OCI-LY1 (cell line): Measurements from ENCODE around the gene SLC2A1.

Source experiments
- H2AFZ ChIP-seq: fragments of 200-600 bp; sonication (generic), shearing (Covaris generic); 2 replicates; pipeline ENCODE4 v1.6.0; 2014; ENCODE audit warnings: antibody characterized with exemption, mild to moderate bottlenecking, low read length
- H3F3A ChIP-seq: fragments of 200-600 bp; sonication (generic), shearing (Covaris generic); 2 replicates; pipeline ENCODE4 v1.6.0; 2014; ENCODE audit warnings: mild to moderate bottlenecking, antibody characterized with exemption, low read length, moderate library complexity; ENCODE audit not compliant: insufficient read depth
- H3K27ac ChIP-seq: fragments of 200-600 bp; sonication (generic); 2 replicates; pipeline ENCODE4 v1.5.1; 2014; ENCODE audit warnings: low read length, mixed run types, mild to moderate bottlenecking, low read depth; ENCODE audit not compliant: poor library complexity, severe bottlenecking
- H3K27me3 ChIP-seq: fragments of 200-600 bp; sonication (generic); 2 replicates; pipeline ENCODE4 v1.6.0; 2014; ENCODE audit warnings: antibody characterized with exemption, mild to moderate bottlenecking, low read length, moderate library complexity; ENCODE audit not compliant: insufficient read depth
- H3K36me3 ChIP-seq: fragments of 200-600 bp; sonication (generic); 2 replicates; pipeline ENCODE4 v1.6.1; 2014; ENCODE audit warnings: mild to moderate bottlenecking, antibody characterized with exemption, low read length, moderate library complexity, mixed read lengths; ENCODE audit not compliant: insufficient read depth
- H3K4me1 ChIP-seq: fragments of 200-600 bp; sonication (generic); 2 replicates; pipeline ENCODE4 v1.5.1; 2014; ENCODE audit warnings: mild to moderate bottlenecking, low read length, moderate library complexity; ENCODE audit not compliant: insufficient read depth, severe bottlenecking
- H3K4me2 ChIP-seq: fragments of 200-600 bp; sonication (generic), shearing (Covaris generic); 2 replicates; pipeline ENCODE4 v1.6.1; 2014; ENCODE audit warnings: low read length
- H3K4me3 ChIP-seq: fragments of 200-600 bp; sonication (generic); 2 replicates; pipeline ENCODE4 v1.5.1; 2014; ENCODE audit warnings: low read length, low read depth, mild to moderate bottlenecking, mixed read lengths; ENCODE audit not compliant: poor library complexity, severe bottlenecking
- H3K79me2 ChIP-seq: fragments of 200-600 bp; shearing (Covaris generic); 2 replicates; pipeline ENCODE4 v1.6.1; 2016; ENCODE audit warnings: mixed run types, low read length, mixed read lengths; ENCODE audit not compliant: insufficient read depth
- H3K9ac ChIP-seq: fragments of 200-600 bp; sonication (generic), shearing (Covaris generic); 2 replicates; pipeline ENCODE4 v1.6.1; 2014; ENCODE audit warnings: mild to moderate bottlenecking, low read length, mixed read lengths
- H3K9me2 ChIP-seq: fragments of 200-600 bp; sonication (generic), shearing (Covaris generic); 2 replicates; pipeline ENCODE4 v1.6.1; 2014; ENCODE audit warnings: low read depth, mild to moderate bottlenecking, low read length, mixed read lengths
- H3K9me3 ChIP-seq: fragments of 200-600 bp; shearing (Covaris generic); 2 replicates; pipeline ENCODE4 v1.6.1; 2014; ENCODE audit warnings: low read length, mixed read lengths
- H4K20me1 ChIP-seq: fragments of 200-600 bp; sonication (generic), shearing (Covaris generic); 2 replicates; pipeline ENCODE4 v1.6.0; 2016; ENCODE audit warnings: mild to moderate bottlenecking, low read length; ENCODE audit not compliant: insufficient read depth
- CTCF ChIP-seq: fragments of 200-600 bp; sonication (generic), shearing (Covaris generic); IDR thresholded peaks from 2 replicates; pipeline ENCODE4 v1.5.1; 2017; ENCODE audit warnings: mild to moderate bottlenecking, antibody characterized with exemption, low read length, moderate library complexity, mixed read lengths
- EZH2 ChIP-seq: fragments of 200-600 bp; sonication (generic), shearing (Covaris generic); IDR thresholded peaks from 2 replicates; pipeline ENCODE4 v1.8.0; 2017; ENCODE audit warnings: borderline replicate concordance, mixed run types, mild to moderate bottlenecking, antibody characterized with exemption, low read length, moderate library complexity, mixed read lengths

Gene SLC2A1

GRCh38 chr1:42876009-42876408, 82.7 kb downstream of the SLC2A1 start:
- no peaks in the 10 kb centered on the region for H3K9me2 ChIP-seq
- no peaks in the 10 kb centered on the region for H3F3A ChIP-seq
- no peaks in the 10 kb centered on the region for H3K36me3 ChIP-seq
- H3K9ac ChIP-seq: no peak overlapping the region
- no peak overlapping the region for H3K4me3 ChIP-seq
- no peaks in the 10 kb centered on the region for H3K79me2 ChIP-seq
- H4K20me1 ChIP-seq: no peaks in the 10 kb centered on the region
- no peak overlapping the region for H3K4me2 ChIP-seq
- no peak for TF ChIP-seq CTCF
- no peak for TF ChIP-seq EZH2
- no peak overlapping the region for H3K27ac ChIP-seq
- H3K4me1 ChIP-seq: no peaks in the 10 kb centered on the region
- no peaks in the 10 kb centered on the region for H3K27me3 ChIP-seq
- no peaks in the 10 kb centered on the region; the same call in 1 of the 2 replicates for H3K9me3 ChIP-seq
- no peak overlapping the region for H2AFZ ChIP-seq
